Measurements from ENCODE around the gene ARVCF. TPM values are rescaled to one million over a fixed set of nuclear protein-coding genes. Genes with fewer than 3 reads are reported as not detected.

ARVCF gene
- total and polyA plus RNA-seq, 9 of the 15 experiments (the other 6 are each of a cell fraction or from before 2014, with no cell fraction given), result 0.03 to 97.4 (median 15.6) TPM

DNA sequence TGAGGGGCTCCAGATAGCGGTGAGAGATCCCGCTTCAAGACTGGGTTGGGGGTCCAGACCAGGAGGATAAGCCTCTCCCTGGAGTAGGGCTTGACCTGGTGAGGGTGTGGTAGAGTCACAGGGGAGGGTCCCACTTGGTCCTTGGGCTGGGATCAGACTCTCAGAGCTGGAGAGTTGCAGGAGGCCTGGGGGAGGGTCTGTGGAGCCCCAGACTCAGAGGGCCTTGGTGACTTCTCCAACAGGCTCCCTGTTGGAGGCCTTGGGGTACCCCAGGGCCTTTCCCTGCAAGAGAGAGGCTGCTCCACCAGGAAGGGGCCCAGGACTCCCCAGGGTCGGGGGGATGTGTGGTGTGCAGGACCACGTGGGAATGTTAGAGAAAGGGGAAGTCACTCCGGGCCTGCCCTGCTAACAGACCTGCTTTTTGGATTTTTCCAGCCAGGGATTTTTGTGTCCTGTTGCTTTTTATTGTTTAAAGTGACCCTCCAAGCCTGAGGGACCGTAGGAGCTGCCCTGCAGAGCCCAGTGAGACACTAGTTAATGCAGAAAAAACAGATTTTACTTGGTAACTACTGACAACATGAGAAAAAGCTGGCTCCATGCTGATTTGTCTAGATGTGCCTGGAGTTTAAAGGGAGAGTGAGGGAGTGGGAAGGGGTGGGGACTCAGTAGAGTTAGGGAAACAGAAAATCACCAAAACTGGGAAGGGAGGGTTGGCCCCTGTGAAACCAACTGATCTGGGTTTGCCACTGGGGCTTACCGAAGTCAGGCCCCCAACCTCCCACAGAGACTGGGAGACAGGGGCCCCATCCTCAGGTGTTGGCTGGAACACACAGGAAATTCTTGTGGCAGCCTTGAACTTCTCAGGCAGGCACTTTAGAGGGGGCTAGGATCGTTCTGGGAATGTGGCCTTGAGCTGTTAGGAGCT is 74.2 kb downstream of the ARVCF start (continued):
- TF ChIP-seq, protein P1, sequence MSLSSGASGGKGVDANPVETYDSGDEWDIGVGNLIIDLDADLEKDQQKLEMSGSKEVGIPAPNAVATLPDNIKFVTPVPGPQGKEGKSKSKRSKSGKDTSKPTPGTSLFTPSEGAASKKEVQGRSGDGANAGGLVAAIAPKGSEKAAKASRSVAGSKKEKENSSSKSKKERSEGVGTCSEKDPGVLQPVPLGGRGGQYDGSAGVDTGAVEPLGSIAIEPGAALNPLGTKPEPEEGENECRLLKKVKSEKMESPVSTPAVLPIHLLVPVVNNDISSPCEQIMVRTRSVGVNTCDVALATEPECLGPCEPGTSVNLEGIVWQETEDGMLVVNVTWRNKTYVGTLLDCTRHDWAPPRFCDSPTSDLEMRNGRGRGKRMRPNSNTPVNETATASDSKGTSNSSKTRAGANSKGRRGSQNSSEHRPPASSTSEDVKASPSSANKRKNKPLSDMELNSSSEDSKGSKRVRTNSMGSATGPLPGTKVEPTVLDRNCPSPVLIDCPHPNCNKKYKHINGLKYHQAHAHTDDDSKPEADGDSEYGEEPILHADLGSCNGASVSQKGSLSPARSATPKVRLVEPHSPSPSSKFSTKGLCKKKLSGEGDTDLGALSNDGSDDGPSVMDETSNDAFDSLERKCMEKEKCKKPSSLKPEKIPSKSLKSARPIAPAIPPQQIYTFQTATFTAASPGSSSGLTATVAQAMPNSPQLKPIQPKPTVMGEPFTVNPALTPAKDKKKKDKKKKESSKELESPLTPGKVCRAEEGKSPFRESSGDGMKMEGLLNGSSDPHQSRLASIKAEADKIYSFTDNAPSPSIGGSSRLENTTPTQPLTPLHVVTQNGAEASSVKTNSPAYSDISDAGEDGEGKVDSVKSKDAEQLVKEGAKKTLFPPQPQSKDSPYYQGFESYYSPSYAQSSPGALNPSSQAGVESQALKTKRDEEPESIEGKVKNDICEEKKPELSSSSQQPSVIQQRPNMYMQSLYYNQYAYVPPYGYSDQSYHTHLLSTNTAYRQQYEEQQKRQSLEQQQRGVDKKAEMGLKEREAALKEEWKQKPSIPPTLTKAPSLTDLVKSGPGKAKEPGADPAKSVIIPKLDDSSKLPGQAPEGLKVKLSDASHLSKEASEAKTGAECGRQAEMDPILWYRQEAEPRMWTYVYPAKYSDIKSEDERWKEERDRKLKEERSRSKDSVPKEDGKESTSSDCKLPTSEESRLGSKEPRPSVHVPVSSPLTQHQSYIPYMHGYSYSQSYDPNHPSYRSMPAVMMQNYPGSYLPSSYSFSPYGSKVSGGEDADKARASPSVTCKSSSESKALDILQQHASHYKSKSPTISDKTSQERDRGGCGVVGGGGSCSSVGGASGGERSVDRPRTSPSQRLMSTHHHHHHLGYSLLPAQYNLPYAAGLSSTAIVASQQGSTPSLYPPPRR (CRISPR knock-in tag; IDR thresholded peaks at IDR 0.05; ENCODE audit: borderline replicate concordance), result no peak
- no peak; the same call in 1 of the 2 replicates for TF ChIP-seq ZNF347 (CRISPR knock-in tag; IDR thresholded peaks at IDR 0.05; ENCODE audit: low read depth)
- TF ChIP-seq CAMTA2 (CRISPR knock-in tag; conservative IDR thresholded peaks at IDR 0.05), result no peak
- TF ChIP-seq RAD51 (IDR thresholded peaks at IDR 0.05; ENCODE audit: borderline replicate concordance, low read depth), result no peak
- TF ChIP-seq, protein P2, sequence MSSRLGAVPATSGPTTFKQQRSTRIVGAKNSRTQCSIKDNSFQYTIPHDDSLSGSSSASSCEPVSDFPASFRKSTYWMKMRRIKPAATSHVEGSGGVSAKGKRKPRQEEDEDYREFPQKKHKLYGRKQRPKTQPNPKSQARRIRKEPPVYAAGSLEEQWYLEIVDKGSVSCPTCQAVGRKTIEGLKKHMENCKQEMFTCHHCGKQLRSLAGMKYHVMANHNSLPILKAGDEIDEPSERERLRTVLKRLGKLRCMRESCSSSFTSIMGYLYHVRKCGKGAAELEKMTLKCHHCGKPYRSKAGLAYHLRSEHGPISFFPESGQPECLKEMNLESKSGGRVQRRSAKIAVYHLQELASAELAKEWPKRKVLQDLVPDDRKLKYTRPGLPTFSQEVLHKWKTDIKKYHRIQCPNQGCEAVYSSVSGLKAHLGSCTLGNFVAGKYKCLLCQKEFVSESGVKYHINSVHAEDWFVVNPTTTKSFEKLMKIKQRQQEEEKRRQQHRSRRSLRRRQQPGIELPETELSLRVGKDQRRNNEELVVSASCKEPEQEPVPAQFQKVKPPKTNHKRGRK (tag; IDR thresholded peaks at IDR 0.05), result peak; percentile 55
- no peak for TF ChIP-seq GABPB1 (CRISPR knock-in tag; IDR thresholded peaks at IDR 0.05)
- TF ChIP-seq FOXA3 (CRISPR knock-in tag; conservative IDR thresholded peaks at IDR 0.05 in 1 of 2, IDR thresholded peaks at IDR 0.05 in 1 of 2), result peak in 1 of 2 experiments; percentile 26; a peak in 1 of 4 replicates
- TF ChIP-seq XRCC3 (IDR thresholded peaks at IDR 0.05), result no peak
- no peak for TF ChIP-seq ZKSCAN8 (CRISPR knock-in tag; IDR thresholded peaks at IDR 0.05)
- peak; percentile 41; the same call in 1 of the 2 replicates for TF ChIP-seq SREBF1 (IDR thresholded peaks at IDR 0.05; ENCODE audit: borderline replicate concordance, low read depth, low read length)
- TF ChIP-seq NR2C2 (CRISPR knock-in tag; IDR thresholded peaks at IDR 0.05), result no peak
- TF ChIP-seq NR2C2 (tag; IDR thresholded peaks at IDR 0.05), result no peak
- no peak; a peak in 2 of 4 replicates for TF ChIP-seq RAD21 (CRISPR knock-in tag; conservative IDR thresholded peaks at IDR 0.05 in 1 of 2, IDR thresholded peaks at IDR 0.05 in 1 of 2)
- no peak for TF ChIP-seq GATA2 (CRISPR knock-in tag; IDR thresholded peaks at IDR 0.05)
- no peak; the same call in none of the 2 replicates for TF ChIP-seq MAFK (IDR thresholded peaks at IDR 0.05; ENCODE audit: low read length)
- TF ChIP-seq NFYB (IDR thresholded peaks at IDR 0.05; ENCODE audit: extremely low read depth, insufficient read length), result no peak
- peak; percentile 62; the same call in 1 of the 2 replicates for TF ChIP-seq SMAD4 (CRISPR knock-in tag; conservative IDR thresholded peaks at IDR 0.05)
- no peak for TF ChIP-seq CEBPB (tag; IDR thresholded peaks at IDR 0.05)
- TF ChIP-seq, protein P3, sequence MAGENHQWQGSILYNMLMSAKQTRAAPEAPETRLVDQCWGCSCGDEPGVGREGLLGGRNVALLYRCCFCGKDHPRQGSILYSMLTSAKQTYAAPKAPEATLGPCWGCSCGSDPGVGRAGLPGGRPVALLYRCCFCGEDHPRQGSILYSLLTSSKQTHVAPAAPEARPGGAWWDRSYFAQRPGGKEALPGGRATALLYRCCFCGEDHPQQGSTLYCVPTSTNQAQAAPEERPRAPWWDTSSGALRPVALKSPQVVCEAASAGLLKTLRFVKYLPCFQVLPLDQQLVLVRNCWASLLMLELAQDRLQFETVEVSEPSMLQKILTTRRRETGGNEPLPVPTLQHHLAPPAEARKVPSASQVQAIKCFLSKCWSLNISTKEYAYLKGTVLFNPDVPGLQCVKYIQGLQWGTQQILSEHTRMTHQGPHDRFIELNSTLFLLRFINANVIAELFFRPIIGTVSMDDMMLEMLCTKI (IDR thresholded peaks at IDR 0.05; ENCODE audit: partially characterized antibody), result no peak

Data from K562 (cell line).